NCI-H2029 (cell line): ENCODE data around the gene OXCT2.

Experiments used
- DNase-seq: peaks from one replicate; lab custom pipeline; 2025; lab: John Stamatoyannopoulos, UW

Gene OXCT2

GRCh38 chr1:39762550-39763540, 8.3 kb downstream of the OXCT2 start:
- no peak for DNase-seq

- DNase-seq, result no peak
Observed at GRCh38 chr1:39761557-39762260, 9.4 kb downstream of the OXCT2 start.

- DNase-seq, result no peak
Observed at GRCh38 chr1:39761016-39761415, 10.1 kb downstream of the OXCT2 start.

- no peak for DNase-seq
Observed at GRCh38 chr1:39760074-39761008, 10.8 kb downstream of the OXCT2 start.

GRCh38 chr1:39759436-39759726, 11.8 kb downstream of the OXCT2 start:
- no peak for DNase-seq

GRCh38 chr1:39758556-39759435, 12.4 kb downstream of the OXCT2 start:
- DNase-seq, result no peak

GRCh38 chr1:39757501-39757900, 13.6 kb downstream of the OXCT2 start:
- DNase-seq, result no peak

- no peak for DNase-seq
Observed at GRCh38 chr1:39755965-39756659, 15.0 kb downstream of the OXCT2 start.

GRCh38 chr1:39754906-39755504, 16.1 kb downstream of the OXCT2 start:
- no peak for DNase-seq

- peak; percentile 96 for DNase-seq
Observed at GRCh38 chr1:39754026-39754570, 17.1 kb downstream of the OXCT2 start.

GRCh38 chr1:39753132-39754025, 17.8 kb downstream of the OXCT2 start:
- peak; percentile 91 for DNase-seq

- no peak for DNase-seq
Observed at GRCh38 chr1:39752703-39753102, 18.4 kb downstream of the OXCT2 start.

GRCh38 chr1:39751595-39751994, 19.6 kb downstream of the OXCT2 start:
- DNase-seq, result no peak

GRCh38 chr1:39745016-39745670, 26.0 kb downstream of the OXCT2 start:
- DNase-seq, result no peak

GRCh38 chr1:39738622-39739366, 32.4 kb downstream of the OXCT2 start, which contains the start of gene PPIE:
Gene PPIE, plus strand, starts transcription at chr1:39738882. Its CDS starts 19 bp downstream, at chr1:39738901.
- peak; percentile 100 for DNase-seq

GRCh38 chr1:39737546-39738169, 33.5 kb downstream of the OXCT2 start:
- peak; percentile 100 for DNase-seq

GRCh38 chr1:39735731-39736130, 35.4 kb downstream of the OXCT2 start:
- peak; percentile 98 for DNase-seq
